ENCODE results near the gene OR52B2. TPM values are rescaled to one million over a fixed set of nuclear protein-coding genes. Genes with fewer than 3 reads are reported as not detected.

OR52B2 gene
- total RNA-seq, 1 experiment from 2014 or later, result not detected

- Histone ChIP-seq H3K9me3 (ENCODE audit: low read depth, low read length, poor library complexity, severe bottlenecking) (no peaks in the 10 kb centered on the region), H3K27me3 (replicated peaks; ENCODE audit: insufficient read depth, low read depth, low read length, poor library complexity) (no peaks in the 10 kb centered on the region), H3K4me3 (ENCODE audit: low read depth, low read length, poor library complexity, severe bottlenecking) (no peak overlapping the region), H3K36me3 (ENCODE audit: insufficient read depth, low read length, poor library complexity, severe bottlenecking) (peaks cover 3% of the 10 kb centered on the region), H3K4me1 (ENCODE audit: insufficient read depth, low read length, poor library complexity, severe bottlenecking) (peaks cover 7% of the 10 kb centered on the region), H3K27ac (ENCODE audit: low read depth, low read length, poor library complexity, severe bottlenecking) (no peak overlapping the region)
- CTCF ChIA-PET, result no interaction called here
- POLR2A ChIA-PET (ENCODE audit: low non-redundant PET), result no interaction called here
- intact Hi-C loops (cut with micrococcal nuclease; ENCODE audit: unreplicated experiment), result no loop called here
- no peak for DNase-seq (ENCODE audit: low spot score)
- BruUV-seq (replicated peaks), result no TSS peak
- TF ChIP-seq EZH2 (IDR thresholded peaks at IDR 0.05; ENCODE audit: borderline replicate concordance, low read depth, low read length, poor library complexity, severe bottlenecking) (no peak), CTCF (conservative IDR thresholded peaks at IDR 0.05; ENCODE audit: low read depth, low read length) (no peak)
Observed at GRCh38 chr11:6204706-6205105, 34.6 kb upstream of the OR52B2 start.

DNA sequence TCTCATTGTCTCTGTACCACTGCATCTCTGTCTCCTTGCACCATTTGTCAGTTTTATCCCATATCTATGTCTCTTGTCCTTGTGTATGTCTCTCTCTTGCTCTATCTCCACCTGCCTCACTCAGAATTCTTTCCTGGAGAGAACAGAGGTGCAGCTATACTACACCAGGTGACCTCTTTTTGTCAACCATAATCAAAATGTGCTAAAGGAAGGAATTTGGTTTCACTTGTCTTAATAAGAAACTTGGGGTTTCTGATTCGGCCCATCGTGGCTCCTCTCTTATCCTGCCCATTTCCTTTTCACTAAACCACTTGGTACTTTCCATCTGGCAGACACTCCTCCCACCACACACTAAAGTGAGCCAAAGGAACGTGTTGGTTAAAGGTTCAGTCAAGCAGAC lies 33.2 kb upstream of the OR52B2 start:
- intact Hi-C loops (cut with micrococcal nuclease; ENCODE audit: unreplicated experiment), result no loop called here
- ChIA-PET CTCF (no interaction called here), POLR2A (ENCODE audit: low non-redundant PET) (no interaction called here)
- Histone ChIP-seq H3K9me3 (ENCODE audit: low read depth, low read length, poor library complexity, severe bottlenecking) (no peaks in the 10 kb centered on the region), H3K27me3 (replicated peaks; ENCODE audit: insufficient read depth, low read depth, low read length, poor library complexity) (no peaks in the 10 kb centered on the region), H3K4me3 (ENCODE audit: low read depth, low read length, poor library complexity, severe bottlenecking) (no peak overlapping the region), H3K4me1 (ENCODE audit: insufficient read depth, low read length, poor library complexity, severe bottlenecking) (peaks cover 7% of the 10 kb centered on the region), H3K36me3 (ENCODE audit: insufficient read depth, low read length, poor library complexity, severe bottlenecking) (peaks cover 3% of the 10 kb centered on the region), H3K27ac (ENCODE audit: low read depth, low read length, poor library complexity, severe bottlenecking) (no peak overlapping the region)
- no TSS peak for BruUV-seq (replicated peaks)
- TF ChIP-seq CTCF (conservative IDR thresholded peaks at IDR 0.05; ENCODE audit: low read depth, low read length) (no peak), EZH2 (IDR thresholded peaks at IDR 0.05; ENCODE audit: borderline replicate concordance, low read depth, low read length, poor library complexity, severe bottlenecking) (no peak)
- DNase-seq (ENCODE audit: low spot score), result no peak

DNA sequence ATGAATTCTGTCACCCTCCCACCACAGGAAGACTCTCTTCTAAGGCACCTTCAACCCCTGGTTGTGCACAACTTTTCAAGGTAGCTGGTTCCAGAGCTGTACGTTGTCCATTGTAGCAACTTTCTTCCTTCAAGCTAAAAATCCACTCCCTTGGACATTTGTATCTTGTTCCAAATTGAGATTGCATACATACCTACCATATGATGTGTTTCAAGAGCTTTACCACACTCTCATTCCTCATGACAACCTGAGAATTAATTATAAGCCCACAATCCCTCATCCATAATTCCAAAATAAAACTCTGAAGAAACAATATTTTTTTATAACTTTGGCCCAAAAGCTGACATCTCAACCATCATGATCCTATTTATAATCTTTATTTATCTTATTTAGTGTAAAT lies 31.9 kb upstream of the OR52B2 start:
- no peaks in the 10 kb centered on the region for H3K27me3 ChIP-seq (replicated peaks; ENCODE audit: insufficient read depth, low read depth, low read length, poor library complexity)
- ChIA-PET CTCF (no interaction called here), POLR2A (ENCODE audit: low non-redundant PET) (no interaction called here)
- DNase-seq (ENCODE audit: low spot score), result no peak
- intact Hi-C loops (cut with micrococcal nuclease; ENCODE audit: unreplicated experiment), result no loop called here
- TF ChIP-seq CTCF (conservative IDR thresholded peaks at IDR 0.05; ENCODE audit: low read depth, low read length) (no peak), EZH2 (IDR thresholded peaks at IDR 0.05; ENCODE audit: borderline replicate concordance, low read depth, low read length, poor library complexity, severe bottlenecking) (no peak)
- H3K36me3 ChIP-seq (ENCODE audit: insufficient read depth, low read length, poor library complexity, severe bottlenecking), result peaks cover 3% of the 10 kb centered on the region
- H3K27ac ChIP-seq (ENCODE audit: low read depth, low read length, poor library complexity, severe bottlenecking), result no peak overlapping the region
- BruUV-seq (replicated peaks), result no TSS peak
- H3K9me3 ChIP-seq (ENCODE audit: low read depth, low read length, poor library complexity, severe bottlenecking), result no peaks in the 10 kb centered on the region
- peaks cover 7% of the 10 kb centered on the region for H3K4me1 ChIP-seq (ENCODE audit: insufficient read depth, low read length, poor library complexity, severe bottlenecking)
- no peak overlapping the region for H3K4me3 ChIP-seq (ENCODE audit: low read depth, low read length, poor library complexity, severe bottlenecking)

Data from A673 (cell line).